ENCODE results near the gene PIP5K1C.

Gene PIP5K1C

DNA sequence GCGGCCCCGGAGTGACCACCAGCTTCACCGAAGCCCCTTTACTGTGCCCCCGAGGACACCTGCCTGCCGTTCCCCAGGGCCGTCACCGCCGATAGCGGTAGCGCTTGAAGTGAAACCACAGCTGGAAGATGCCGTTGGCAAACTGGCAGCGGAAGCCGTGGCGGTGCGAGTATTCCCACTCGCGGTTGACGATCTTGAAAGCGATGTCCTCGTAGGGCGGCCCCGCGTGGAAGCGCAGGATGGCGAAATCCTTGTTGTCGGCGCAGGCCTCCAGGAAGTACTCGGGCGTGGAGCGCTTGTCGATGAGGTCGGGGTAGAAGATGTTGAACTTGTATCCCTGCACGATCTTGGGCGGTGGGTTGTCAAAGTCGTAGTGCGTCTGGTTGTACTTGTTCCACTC lies 88.4 kb downstream of the PIP5K1C start:
- TF ChIP-seq REST (IDR thresholded peaks at IDR 0.05; ENCODE audit: insufficient read depth in 1 of 2, low read depth in 2 of 2, low read length in 2 of 2): no peak
- no peak for TF ChIP-seq TAF1 (IDR thresholded peaks at IDR 0.05; ENCODE audit: borderline replicate concordance, insufficient read depth, low read length)
- no peak for TF ChIP-seq POLR2AphosphoS5 (IDR thresholded peaks at IDR 0.05; ENCODE audit: low read depth, low read length)
- no peak for TF ChIP-seq SIN3A (IDR thresholded peaks at IDR 0.05; ENCODE audit: borderline replicate concordance, insufficient read depth, low read length)
- no peak for TF ChIP-seq FOXP2 (optimal IDR thresholded peaks at IDR 0.05; ENCODE audit: borderline replicate concordance, extremely low read depth, extremely low read length, insufficient read depth)

GRCh38 chr19:3610745-3611717 lies 89.2 kb downstream of the PIP5K1C start:
- no peak for TF ChIP-seq POLR2AphosphoS5 (IDR thresholded peaks at IDR 0.05; ENCODE audit: low read depth, low read length)
- TF ChIP-seq TAF1 (IDR thresholded peaks at IDR 0.05; ENCODE audit: borderline replicate concordance, insufficient read depth, low read length): no peak
- no peak for TF ChIP-seq FOXP2 (optimal IDR thresholded peaks at IDR 0.05; ENCODE audit: borderline replicate concordance, extremely low read depth, extremely low read length, insufficient read depth)
- TF ChIP-seq SIN3A (IDR thresholded peaks at IDR 0.05; ENCODE audit: borderline replicate concordance, insufficient read depth, low read length): no peak
- TF ChIP-seq REST (IDR thresholded peaks at IDR 0.05; ENCODE audit: insufficient read depth in 1 of 2, low read depth in 2 of 2, low read length in 2 of 2): no peak

- no peak for TF ChIP-seq TAF1 (IDR thresholded peaks at IDR 0.05; ENCODE audit: borderline replicate concordance, insufficient read depth, low read length)
- TF ChIP-seq FOXP2 (optimal IDR thresholded peaks at IDR 0.05; ENCODE audit: borderline replicate concordance, extremely low read depth, extremely low read length, insufficient read depth): no peak
- TF ChIP-seq REST (IDR thresholded peaks at IDR 0.05; ENCODE audit: insufficient read depth in 1 of 2, low read depth in 2 of 2, low read length in 2 of 2): no peak
- no peak for TF ChIP-seq POLR2AphosphoS5 (IDR thresholded peaks at IDR 0.05; ENCODE audit: low read depth, low read length)
- no peak for TF ChIP-seq SIN3A (IDR thresholded peaks at IDR 0.05; ENCODE audit: borderline replicate concordance, insufficient read depth, low read length)
Observed at GRCh38 chr19:3609779-3610719, 90.2 kb downstream of the PIP5K1C start.

GRCh38 chr19:3608750-3609322 lies 91.4 kb downstream of the PIP5K1C start:
- TF ChIP-seq FOXP2 (optimal IDR thresholded peaks at IDR 0.05; ENCODE audit: borderline replicate concordance, extremely low read depth, extremely low read length, insufficient read depth): peak; percentile 27
- TF ChIP-seq TAF1 (IDR thresholded peaks at IDR 0.05; ENCODE audit: borderline replicate concordance, insufficient read depth, low read length): no peak

DNA sequence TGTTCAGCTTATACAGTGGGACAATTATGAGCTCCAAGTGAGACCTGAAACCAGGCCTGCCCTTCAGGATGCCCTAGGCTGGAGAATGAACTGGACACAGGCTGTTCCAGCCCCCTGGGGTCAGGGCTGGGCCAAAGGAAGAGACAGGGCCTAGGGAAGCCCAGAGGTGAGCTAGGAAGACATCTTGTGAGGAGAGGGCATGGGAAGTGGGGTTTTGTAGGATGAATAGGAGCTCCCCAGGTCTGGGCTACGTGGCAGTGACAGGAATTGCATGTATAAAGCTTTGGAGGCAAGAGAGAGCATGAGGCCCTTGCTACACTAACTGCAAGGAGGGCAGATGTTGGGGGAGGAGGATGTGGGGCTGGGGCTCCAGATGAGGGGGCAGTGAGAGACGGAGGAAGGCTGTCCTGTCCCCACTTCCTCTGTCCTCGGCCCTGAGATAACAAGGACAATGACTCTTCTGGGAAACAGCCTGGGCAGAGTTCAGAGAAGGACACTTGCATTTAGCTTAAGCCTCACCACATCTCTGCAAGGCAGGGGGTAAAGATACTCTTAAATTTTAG lies 92.1 kb downstream of the PIP5K1C start:
- no peak for TF ChIP-seq SIN3A (IDR thresholded peaks at IDR 0.05; ENCODE audit: borderline replicate concordance, insufficient read depth, low read length)
- no peak for TF ChIP-seq POLR2AphosphoS5 (IDR thresholded peaks at IDR 0.05; ENCODE audit: low read depth, low read length)
- TF ChIP-seq FOXP2 (optimal IDR thresholded peaks at IDR 0.05; ENCODE audit: borderline replicate concordance, extremely low read depth, extremely low read length, insufficient read depth): no peak
- TF ChIP-seq REST (IDR thresholded peaks at IDR 0.05; ENCODE audit: insufficient read depth in 1 of 2, low read depth in 2 of 2, low read length in 2 of 2): no peak
- no peak for TF ChIP-seq TAF1 (IDR thresholded peaks at IDR 0.05; ENCODE audit: borderline replicate concordance, insufficient read depth, low read length)

Data from PFSK-1 (cell line).